Iris pigment epithelial cell (primary cell): ENCODE measurements around the gene ZDHHC3.

ENCODE experiments used
- DNase-seq: peaks from one replicate; pipeline ENCODE4 v3.0.0-alpha.2; 2011; ENCODE audit warnings: low read depth

ZDHHC3 gene

DNA sequence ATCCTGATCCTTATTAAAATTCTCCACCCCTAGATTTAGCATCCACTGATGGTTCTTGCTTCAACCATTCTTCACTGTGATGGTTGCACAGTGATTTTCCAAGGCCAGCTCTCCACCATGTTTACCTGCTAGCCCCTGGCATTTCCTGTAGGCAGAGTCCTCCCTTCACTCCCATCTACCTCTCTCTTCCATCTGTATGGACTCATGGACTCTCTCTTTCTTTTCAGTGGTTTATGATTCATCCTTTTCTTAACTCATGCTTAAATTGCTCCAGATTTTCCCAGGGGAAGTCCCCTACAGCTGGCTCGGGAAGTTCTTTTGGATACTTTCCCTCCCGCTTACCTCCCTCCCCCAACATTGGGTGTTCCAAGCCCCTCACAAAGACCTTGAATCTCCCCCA is 82.9 kb downstream of the ZDHHC3 start:
- DNase-seq: peak; percentile 79

DNA sequence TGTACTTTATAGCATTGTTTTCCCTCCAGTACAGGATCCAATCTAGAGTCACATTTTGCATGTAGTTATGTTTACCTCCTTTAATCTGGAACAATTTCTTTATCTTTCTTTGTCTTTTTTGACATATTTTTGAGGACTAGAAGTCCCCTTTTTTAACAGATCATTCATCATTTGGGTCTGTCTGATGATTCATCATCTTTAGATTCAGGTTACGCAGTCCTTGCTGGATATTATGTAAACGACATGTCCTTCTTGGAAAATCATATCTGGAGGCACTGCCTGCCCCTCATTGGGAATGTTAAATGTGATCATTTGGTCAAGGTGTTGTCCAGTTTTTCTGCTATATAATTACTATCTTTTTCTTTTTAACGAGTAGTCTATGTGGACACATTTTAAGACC is 83.3 kb downstream of the ZDHHC3 start:
- peak; percentile 77 for DNase-seq

DNA sequence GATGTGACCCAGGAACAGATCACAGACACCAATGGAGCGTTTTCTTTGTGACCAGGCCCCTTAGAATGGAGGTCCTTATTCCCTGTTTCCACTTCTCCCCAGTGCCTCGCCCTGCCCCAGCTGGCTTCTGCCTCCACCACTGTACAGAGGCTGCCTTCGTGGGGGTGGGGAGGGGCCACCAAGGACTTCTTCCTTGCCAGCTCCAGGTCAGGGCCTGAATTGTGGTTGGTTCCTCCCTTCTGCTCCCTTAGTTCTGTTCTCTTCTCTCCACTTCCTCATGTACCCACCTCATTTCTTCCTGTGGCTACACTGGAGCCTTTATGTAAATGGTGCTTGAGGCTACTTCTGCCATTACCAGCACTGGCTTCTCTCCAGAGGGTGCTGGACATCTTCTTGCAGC is 85.1 kb downstream of the ZDHHC3 start:
- DNase-seq: no peak

DNA sequence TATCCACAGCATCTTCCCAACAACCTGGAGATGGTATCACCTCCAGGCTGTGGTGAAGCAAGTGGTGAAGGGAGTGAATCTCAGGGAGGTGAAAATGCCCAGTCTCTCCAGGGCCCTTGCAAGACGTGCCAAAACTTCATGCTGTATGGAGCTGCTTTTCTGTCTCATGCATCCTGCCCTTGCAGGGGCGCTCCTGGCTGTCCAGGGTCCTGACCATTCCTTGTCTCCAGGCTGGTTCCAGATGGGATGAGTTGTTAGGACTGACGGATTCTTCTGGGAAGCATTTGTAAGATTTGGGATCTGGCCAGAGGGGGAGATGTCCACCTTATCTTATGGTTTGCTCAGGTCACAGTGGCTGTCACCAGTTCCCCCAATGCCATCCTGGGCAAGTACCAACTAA is 85.7 kb downstream of the ZDHHC3 start:
- DNase-seq: no peak

DNA sequence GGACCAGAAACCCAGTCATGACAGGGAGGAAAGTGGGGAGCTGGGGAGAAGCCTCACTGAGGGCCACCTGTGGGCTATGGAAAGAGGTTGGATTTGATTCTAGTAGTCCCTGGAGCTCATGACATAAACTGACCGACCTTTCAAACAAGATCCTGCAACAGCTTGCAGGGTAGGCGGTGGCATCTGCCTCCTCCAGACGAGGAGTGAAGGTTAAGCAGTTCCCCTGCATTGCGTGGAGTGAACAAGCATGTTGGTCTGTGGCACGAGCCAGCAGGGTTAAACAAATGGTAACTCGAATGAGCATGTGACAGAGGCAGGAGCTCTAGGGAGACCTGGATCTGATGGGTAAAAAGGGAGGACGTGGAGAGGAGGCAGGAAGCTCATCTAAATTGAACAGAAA is 88.9 kb downstream of the ZDHHC3 start:
- DNase-seq: no peak

DNA sequence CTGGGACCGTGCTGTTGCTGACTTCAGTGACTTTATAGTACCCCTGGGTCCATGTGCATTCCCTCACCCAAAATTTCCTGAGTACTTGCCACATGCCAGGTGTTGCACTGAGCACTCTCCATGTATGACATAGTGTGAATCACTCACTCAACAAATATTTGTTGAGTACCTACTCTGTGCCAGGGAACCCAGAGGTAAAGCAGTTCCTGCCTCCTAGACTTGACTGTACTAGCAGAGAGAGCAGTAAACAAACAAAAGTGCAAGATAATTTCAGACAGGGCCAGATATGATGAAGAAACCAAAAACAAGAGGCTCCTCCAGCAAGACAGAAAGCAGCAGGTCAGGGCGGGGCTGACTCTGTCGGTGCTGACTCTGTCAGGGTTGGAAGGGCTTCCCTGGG is 89.4 kb downstream of the ZDHHC3 start:
- no peak for DNase-seq

DNA sequence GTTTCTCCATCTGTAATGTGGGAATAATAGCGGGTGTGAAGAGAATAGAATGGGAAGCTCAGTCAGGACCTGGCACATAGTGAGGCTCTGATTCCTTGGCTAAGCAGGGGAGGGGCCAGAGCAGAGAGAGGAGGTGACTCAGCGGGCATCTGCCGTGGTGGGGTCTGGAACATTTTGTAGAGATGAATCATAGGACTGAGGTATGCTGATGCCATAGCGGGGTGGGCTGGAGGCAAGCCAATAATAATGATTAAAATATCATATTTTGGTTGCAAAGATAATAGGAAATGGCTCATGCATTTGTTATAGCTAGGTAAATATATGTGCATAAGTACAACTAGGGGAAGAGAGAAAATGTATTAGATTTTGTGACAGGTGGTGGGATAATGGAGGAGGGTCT is 90.4 kb downstream of the ZDHHC3 start:
- peak; percentile 97 for DNase-seq

DNA sequence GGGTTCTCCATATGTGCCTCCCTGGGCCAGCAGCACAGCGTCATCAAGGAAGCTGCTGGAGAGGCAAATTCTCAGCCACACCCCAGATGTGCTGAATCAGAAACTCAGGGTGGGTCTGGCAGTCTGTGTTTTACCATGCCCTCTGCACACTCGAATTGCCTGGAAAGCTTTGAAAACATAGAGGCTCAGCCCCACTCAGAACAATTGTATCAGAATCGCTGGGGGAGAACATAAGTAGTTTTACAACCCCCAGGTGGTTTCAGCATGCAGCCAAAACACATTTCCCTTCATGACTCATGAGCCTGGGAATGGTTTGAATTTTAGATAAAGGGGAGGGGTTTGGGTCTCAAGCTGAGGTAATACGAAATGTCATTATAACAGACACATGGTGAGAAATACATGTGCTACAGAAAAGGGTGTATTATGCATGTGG is 92.0 kb downstream of the ZDHHC3 start:
- peak; percentile 96 for DNase-seq

DNA sequence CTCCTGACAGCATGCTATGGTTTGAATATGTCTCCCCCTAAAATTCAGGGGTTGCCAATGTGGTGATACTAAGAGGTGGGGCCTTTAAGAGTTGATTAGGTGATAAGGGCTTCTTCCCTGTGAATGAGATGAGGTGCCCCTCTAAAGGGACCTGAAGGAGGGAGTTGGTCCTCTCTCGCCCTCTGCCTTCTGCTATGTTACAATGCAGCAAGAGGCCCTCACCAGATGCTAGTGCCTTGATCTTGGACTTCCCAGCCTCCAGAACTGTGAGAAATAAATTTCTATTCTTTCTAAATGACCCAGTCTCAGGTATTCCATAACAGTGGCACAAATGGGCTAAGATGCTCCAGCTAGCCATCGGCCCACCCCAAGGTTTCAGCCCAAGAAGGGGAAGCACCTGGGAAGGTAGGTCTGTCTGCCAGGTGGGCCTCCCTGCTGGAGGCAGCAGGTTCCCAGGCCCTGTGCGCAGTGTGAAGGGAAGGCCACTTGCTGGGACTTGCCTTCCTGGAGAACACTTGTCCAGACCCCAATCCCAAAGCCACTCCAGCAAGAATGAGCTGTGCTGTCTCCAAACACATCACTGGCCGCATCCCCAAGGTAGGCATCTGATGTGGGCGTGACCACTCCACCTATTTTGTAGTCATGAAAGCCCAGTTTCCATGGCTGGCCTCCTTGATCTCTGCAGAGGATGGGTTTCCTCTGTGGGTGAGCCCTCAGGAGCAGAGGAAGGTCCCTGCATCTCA is 92.6 kb downstream of the ZDHHC3 start:
- DNase-seq: no peak

DNA sequence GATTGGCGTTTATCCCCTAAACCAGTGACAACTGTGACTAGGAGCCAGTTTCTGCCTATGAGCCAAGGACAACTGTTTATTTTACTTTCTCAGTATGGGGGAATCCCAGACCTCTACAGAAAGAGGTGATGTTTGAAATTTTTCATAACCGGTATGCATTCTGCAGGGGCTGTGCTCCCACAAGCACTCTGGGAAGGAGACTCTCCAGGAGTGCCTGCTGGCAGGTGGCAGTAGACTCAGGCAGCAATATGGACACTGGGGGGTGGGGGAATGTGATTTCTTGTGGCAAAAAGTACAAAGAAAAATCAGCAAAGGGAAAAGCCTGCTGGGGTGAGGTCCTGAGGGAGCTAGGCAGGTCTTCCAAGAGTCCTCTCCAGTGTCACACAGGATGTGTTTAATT is 95.7 kb downstream of the ZDHHC3 start:
- no peak for DNase-seq

DNA sequence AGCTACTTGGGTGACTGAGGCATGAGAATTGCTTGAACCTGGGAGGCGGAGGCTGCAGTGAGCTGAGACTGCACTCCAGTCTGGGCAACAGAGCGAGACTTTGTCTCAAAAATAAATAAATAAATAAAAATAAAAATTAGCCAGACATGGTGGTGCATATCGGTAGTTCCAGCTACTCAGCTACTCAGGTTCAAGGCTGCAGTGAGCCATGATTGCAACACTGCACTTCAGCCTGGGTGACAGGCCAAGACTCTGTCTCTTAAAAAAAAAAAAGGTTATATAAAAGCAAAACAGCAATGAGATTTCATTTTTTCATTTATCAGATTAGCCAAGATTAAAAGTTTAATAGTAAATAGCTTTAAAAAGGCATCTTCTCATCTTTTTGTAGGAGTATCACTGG is 98.6 kb downstream of the ZDHHC3 start:
- no peak for DNase-seq

DNA sequence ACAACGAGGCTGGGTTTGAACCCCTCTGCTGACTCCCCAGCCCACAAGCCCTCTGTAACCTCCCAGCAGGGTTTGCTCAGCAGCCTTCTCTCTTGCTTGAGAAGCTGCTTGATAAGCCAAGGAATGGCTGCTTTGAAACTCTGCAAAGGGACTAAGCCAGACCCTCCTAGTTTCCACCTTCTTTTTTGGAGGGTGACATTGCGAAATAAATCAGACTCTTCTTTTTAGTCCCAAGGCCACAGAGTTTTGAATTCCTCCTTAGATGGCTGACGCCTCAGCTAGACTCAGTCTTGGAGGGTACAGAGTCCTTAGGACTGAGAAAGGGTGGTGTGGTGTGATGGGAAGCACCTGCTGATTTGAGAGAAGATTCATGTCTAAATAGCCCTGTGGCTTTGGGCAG is 100.4 kb downstream of the ZDHHC3 start:
- DNase-seq: no peak
